Fibroblast of peridontal ligament (primary cell): Measurements from ENCODE around the gene GJB3.
A peak's percentile ranks its signal among the peaks of the same experiment; 100 is the strongest.
"Not testable (repeated sequence)": the region's sequence is repeated elsewhere in the genome, so short reads cannot be mapped to it uniquely, and the experiment has no call there.

Source experiments
- DNase-seq: peaks from one replicate; pipeline ENCODE4 v3.0.0-alpha.2; 2010; ENCODE audit errors: extremely low read depth

GJB3 gene

DNA sequence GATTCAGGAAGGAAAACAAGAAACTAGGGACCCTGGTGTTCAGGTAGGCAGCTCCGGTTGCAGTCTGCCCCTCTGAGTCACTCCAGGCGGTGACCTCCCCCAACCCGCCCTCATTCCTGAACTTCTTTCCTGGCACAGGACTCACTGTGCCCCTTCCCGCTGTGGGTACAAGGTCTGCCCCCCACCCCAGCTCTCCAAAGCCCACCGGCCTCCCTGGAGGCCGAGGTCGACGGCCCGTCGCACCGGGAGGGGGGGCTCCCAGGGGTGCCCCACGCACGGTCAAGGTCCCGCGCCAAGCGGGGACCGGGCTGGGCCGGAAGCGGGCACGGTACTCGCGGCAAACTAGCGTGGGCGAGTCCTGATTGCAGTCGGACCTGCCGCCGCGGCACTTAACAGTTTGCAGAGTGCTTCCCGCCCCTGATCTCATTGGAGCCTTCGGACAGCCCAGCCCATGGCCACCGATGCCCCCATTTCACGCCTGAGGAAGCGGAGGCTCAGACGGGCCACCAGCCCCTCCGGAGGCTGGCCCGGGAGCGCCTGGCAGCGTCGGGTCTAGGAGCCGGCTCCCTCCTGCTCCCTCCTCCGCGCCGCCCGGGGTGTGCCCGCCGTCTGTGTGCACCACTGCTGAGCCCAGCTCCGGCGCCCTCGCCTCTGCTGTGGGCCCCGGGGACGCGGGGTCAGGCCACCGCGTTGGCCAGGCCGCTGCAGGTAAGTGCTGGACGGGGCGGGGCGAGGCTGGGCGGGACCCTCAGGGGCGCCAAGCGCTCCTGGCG is at the start of gene GJB3:
GJB3 (plus strand) TSS at position 144 of the 773 bp plus-strand sequence. CDS start 3,549 bp downstream, outside the sequence.
- no peak for DNase-seq

DNA sequence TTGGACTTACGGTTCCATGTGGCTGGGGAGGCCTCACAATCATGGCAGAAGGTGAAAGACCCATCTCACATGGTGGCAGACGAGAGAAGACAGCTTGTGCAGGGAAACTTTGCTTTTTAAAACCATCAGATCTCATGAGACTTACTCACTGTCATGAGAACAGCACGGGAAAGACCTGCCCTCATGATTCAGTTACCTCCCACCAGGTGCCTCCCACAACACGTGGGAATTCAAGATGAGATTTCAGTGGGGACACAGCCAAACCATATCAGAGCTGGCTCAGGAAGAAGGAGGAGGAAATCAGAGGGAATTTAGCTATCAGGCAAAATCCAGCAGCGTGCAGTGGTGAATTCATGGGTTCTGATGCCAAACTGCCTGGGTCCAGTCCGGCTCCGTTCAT is 48.2 kb upstream of the GJB3 start:
- DNase-seq: not testable (repeated sequence)

DNA sequence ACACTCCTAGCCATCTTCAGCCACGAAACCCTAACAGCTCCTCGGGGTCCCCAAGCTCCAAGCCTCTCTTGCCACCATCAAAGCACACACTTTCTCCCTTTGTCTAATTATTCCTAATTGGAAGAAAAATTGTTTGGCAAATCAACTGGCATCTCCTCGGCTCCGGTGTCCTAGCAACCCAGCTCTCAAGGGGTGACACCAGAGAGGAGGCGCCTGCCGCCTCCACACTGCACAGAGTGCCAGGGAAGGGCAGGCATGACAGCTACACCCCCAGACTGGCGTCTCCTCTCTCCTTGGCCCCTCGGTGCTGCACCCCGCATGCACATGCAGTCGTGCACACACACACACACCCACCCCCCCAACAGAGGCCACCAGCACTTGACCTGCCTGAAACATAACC is 44.3 kb upstream of the GJB3 start:
- DNase-seq: no peak

DNA sequence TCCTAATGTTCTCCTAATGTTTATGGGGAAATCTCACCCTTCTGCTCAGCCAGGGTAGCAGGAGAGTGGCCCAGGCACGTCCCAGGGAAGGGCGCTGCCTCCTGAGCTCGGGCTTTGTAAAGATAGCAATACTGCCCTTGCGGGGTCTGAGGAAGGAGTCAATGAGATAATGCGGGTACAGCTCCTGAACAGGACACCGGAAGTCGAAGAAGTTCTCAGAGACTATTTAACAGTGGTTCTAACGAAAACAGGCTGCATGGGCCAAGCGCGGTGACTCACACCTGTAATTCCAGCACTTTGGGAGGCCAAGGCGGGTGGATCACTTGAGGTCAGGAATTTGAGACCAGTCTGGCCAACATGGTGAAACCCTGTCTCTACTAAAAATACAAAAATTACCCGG is 43.8 kb upstream of the GJB3 start:
- not testable (repeated sequence) for DNase-seq

DNA sequence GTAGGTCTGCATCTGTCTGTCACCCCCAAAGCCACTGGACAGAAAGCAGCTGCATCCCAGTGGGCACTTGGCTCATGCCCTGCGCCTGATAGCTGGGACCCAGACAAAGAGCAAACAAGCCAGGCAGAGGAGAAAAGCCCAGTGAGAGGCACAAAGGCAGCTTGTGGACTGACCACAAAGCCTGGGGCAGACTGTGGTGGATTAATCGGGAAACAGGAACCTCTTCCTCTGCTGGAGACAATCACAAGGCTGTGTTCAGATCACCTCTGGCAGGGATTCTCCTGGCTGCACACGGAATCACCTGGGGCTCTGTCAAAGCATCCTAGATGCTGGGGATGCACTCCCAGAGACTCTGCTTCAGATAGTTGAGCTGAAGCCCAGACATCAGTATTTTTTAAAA is 41.4 kb upstream of the GJB3 start:
- no peak for DNase-seq

DNA sequence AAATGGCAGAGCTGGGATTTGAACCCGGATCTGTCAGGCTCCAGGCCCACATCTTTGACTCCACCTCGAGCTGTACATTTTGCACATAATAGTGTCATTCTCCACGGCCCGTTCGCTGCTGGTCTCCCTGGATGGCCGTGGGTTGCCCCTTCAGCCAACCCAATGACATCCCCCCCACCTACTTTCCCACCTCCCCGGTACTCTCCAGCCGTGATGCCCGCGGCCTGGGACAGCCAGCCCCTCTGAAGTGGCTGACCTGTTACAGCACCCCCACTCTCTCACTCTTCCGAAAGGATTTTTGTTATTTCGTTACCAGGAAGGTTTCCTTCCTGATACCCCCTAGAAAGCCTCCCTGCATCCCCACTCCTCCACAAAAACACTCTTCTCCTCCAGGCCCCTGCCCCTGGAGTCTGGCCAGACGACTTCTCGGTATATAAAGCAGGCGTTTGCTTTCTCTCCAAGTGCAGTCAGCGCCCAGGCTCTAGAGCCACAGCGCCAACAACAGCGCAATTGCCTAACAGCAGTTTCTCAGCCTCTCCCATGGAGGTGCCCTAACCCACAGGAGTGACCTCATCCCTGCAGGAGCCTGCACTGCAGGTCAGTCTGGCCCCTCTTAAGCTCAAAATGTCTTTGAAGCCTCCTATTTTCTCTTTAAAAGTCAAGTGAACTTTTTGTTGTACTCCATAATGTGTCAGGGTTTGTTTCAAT is 40.7 kb upstream of the GJB3 start:
- DNase-seq: no peak

DNA sequence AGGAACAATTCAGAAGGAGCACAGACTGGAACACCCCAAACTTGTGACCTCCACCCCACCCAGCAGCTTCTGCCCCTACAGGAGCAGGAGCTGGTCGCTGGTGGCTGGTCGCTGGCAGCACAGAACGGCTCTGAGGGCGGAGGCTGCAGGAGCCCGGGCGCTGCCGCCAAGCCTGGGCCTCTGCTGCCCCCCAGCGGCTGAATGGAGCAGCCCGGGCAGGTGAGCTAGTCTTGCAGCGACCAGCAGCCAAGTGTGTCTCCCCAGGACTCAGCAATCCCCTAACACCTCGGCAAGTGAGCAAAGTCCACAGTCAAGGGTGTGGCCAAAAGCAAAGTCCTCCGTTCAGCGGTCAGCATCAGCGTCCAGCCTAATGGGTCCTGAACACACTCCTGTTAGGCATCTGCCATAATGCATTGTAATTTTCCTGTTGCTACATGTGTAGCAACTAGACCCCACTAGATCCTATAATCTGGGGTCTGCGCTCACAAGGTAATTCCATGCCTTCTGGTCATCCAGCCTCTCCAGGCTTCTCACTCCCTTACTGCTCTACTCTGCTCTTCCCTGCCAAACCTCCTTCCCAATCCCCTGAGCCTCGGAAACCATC is 38.2 kb upstream of the GJB3 start:
- peak; percentile 43 for DNase-seq

DNA sequence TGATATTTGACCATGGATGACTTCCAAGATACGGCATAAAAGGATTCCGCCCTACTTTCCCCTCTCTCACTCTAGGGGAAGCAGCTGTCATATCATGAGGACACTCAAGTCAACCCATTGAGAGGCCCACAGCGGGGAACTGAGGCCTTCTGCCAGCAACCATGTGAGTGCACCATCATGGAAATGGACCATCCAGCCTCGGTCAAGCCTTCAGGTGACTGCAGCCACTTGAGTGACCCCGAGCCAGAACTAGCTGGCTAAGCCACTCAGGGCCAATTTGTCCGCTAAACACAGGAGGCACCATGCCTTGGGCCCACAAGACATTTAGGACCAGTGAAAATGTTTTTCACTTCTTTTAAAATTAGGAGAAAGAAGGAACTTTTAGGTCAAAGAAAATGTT is 37.2 kb upstream of the GJB3 start:
- no peak for DNase-seq

DNA sequence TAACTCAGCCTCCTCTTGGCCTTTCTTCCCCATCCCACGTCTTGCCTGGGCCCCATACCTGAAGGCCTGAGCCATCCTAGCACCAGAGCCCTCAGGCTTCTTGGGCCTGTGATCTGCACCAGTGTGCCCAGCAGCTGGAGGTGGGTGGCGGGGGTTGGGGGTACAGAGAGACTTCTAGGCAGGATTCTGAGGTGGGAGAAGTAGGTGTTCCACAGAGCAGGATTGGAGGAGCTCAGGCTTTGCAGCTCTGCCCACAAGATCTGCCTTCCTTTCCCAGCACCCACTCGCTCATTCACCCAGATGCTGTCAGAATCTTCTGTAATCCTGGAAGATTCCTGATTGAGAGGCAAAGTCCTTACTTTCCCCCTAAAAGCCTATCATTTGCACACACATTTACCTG is 36.2 kb upstream of the GJB3 start:
- DNase-seq: no peak

DNA sequence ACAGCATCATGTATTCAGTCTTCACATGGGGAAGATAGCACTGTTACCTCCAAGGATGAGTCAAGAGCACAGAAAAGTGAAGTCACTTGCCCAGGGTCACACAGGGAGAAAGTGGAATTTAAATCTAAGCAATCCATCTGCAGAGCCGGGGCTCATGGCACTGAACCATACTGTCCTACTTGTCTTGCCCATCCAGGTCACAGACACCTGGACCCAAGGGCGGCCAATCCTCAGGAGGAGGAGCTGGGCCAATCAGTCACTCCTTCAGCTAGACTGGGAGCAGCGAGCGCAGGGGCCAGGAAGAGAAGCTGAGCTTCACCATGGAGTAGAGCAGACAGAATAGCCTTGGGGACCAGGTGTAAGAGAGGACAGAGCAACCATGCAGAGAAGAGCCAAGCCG is 35.3 kb upstream of the GJB3 start:
- no peak for DNase-seq

DNA sequence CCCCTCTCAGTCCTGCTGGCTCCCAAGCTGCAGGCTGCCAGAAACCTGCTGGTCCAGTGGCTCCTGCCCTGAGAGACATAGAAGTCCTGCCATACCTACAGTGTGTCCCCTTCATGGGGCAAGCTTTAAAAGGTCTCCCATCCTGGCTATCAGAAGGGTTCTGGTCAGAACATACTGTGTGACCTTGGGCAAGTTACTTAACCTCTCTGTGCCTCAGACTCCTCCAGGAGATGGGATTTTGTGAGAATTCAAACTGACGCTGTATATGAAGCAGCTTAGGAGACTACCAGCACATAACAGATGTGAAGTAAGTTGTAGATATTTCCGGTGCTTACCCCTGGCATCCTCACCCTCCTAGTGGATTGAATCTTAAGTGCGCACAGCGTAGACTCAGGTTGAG is 34.9 kb upstream of the GJB3 start:
- DNase-seq: no peak

DNA sequence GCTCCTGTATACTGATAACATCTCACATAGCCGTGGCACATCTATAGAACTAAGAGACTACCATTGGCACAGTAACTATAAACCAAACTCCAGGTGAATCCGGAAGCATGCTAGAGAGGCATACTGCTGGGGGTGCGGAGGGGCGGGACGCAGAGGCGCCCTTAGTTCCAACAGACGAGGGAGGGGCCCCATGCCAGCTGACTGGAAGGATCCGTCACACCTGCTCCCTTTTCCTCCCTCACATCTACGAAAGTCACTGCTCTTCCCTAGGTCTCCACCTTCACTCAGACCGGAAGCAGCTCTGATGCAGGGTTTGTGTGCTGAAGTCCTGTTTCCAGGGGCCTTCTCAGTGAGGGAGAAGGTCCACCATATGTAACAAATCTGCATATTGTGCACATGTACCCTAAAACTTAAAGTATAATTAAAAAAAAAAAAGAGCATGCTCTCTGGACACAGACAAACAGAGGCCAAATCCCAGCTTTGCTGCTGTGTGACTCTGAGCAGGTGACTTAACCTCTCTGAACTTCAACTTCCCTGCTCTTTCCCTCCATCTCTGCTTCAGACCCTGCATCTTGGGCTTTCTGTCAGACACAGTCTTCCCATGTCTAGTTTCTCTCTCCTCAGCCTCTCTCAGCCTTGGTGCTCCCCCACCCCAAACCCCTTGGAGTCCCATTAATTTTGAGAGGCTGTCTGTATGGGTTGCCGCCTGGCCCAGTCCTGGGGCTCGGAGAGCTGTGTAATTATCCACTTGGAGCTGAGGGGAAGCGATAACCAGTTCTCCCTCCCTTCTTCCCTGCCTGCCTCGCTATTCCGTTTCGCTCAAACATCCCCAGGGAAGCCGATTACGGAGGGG is 34.0 kb upstream of the GJB3 start:
- DNase-seq: no peak

DNA sequence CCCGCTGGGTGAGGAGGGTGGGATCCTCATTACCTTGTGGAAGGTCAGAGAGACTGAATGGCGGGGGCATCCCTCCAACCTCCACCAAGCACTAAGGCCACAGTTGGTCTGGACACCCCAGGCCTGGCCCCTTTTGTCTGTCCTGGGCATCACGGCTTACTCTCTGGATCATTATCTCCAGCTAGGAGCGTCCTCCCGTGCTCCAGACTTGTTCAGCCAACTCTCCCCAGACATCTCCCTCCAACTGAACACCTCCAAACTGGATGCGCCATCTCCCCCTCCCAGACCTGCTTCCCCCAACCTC is 33.4 kb upstream of the GJB3 start:
- DNase-seq: no peak

DNA sequence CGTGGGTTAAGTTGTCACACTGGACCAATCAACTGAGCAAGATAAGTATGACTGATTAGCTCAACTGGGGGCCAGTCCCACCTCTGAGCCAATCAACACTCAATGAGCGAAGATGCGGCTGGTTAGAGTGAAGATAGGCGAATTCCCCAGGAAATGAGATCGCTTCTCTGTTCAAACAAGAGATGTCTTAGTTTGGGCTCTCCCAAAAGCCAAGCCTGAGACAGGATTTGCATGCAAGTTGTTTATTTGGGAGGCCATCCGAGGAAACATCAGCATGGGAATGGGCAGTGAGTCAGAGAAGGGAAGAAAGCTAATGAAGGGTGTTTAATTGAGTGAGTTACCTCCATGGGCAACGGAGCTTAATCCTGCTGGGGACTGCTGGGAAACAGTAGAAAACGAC is 31.0 kb upstream of the GJB3 start:
- DNase-seq: no peak

DNA sequence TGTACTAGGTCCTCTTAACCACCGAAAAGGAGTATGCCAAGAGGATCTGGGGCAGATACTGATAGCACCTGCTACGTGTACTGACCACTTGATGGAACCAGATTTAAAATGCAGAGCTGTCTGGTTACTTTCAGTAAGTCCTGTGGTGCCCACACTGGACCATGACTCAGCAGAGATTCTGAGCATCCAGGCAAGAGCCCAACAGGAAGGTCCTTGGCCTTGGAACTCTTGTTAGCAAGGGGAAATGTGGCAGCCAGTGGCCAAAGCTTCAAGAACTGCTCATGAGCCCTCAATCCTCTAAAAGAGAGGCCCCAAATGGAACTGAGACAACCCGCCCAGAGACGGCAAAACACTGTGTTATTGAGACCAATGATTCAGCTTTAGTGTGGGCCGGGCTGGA is 30.4 kb upstream of the GJB3 start:
- DNase-seq: no peak

DNA sequence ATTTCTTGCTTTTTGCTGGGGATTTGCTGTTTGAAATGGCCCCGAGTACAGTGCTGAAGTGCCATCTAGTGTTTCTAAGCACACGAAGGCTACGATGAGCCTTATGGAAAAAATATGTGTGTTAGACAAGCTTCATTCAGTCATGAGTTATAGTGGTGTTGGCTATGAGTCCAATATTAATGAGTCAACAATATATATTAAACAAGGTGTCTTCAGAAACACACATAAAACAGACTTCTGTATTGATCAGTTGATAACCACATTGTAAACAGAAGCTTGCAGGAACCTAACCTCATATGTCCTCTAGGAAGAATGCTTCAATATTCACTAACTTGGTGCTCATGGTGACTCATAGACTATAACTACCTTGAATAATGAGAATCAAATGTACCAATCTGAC is 27.9 kb upstream of the GJB3 start:
- no peak for DNase-seq

DNA sequence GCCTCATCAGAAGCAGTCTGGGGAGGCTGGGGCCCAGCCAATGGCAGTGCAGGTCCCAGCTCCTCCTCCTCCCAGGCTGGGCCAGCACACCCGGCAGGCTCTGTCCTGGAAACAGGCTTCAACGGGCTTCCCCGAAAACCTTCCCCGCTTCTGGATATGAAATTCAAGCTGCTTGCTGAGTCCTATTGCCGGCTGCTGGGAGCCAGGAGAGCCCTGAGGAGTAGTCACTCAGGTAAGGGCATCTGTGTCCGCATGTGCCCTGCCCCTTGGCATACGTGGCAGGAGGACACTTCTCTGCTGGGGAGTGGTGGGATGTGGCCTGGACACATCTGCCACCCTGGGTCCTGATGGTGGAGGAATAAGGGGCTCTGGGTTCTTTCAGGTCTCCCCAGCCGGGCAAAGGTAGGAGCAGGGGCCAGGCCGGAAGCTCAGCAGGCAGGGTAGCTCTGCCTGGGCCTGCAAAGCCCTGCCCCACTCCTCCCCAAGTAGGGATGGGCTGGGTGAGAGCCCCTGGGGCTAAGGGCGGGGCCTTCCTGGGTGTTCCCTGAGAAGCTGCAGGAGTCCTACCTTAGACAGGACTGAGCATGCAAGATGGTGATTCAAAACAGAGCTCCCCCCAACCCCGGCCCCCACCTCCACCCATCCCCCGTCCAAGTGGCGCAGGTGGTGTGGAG is 25.9 kb upstream of the GJB3 start, which contains the start of gene GJB5:
GJB5 (plus strand) TSS at position 84 of the 674 bp plus-strand sequence. CDS start 2,284 bp downstream, outside the sequence.
- no peak for DNase-seq

DNA sequence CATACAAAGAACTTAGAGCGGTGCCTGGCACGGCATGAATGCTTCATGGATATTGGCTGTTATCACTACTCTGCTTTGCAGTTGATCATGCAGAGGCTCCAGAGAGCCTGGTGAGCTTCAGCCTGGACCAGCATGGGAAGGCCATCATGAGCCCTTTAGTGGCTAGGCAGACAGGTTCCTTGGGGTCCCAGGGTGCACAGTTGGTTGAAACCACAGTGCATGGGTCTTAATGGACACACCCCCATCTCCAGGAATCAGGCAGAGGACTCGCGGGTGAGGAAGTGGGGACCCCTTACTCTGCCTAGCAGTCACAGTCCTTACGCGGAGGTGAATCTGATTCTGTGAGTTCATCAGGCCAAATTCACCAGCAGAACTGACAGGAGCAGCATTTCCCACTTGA is 25.1 kb upstream of the GJB3 start:
- no peak for DNase-seq

DNA sequence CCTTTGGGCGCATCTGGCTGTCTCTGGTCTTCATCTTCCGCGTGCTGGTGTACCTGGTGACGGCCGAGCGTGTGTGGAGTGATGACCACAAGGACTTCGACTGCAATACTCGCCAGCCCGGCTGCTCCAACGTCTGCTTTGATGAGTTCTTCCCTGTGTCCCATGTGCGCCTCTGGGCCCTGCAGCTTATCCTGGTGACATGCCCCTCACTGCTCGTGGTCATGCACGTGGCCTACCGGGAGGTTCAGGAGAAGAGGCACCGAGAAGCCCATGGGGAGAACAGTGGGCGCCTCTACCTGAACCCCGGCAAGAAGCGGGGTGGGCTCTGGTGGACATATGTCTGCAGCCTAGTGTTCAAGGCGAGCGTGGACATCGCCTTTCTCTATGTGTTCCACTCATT is 23.6 kb upstream of the GJB3 start:
- no peak for DNase-seq

DNA sequence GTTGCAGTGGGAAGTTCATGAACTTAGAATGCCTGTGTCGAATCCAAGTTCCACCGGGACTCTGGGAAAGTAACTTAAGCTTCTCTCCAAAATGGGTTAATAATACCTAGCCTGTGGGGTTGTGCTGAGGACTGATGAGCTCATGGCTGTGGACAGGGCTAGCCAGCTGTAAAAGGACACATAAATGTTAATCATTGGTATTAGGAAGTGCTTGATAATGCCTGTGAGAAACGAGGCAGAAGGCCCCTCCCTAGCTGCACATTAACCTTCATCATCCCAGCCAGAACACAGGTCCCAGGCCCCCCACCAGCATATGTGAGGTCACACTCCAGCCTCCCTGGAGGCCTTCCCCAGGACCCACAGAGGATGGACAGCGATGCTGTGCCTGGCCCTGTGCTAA is 22.3 kb upstream of the GJB3 start:
- DNase-seq: no peak

DNA sequence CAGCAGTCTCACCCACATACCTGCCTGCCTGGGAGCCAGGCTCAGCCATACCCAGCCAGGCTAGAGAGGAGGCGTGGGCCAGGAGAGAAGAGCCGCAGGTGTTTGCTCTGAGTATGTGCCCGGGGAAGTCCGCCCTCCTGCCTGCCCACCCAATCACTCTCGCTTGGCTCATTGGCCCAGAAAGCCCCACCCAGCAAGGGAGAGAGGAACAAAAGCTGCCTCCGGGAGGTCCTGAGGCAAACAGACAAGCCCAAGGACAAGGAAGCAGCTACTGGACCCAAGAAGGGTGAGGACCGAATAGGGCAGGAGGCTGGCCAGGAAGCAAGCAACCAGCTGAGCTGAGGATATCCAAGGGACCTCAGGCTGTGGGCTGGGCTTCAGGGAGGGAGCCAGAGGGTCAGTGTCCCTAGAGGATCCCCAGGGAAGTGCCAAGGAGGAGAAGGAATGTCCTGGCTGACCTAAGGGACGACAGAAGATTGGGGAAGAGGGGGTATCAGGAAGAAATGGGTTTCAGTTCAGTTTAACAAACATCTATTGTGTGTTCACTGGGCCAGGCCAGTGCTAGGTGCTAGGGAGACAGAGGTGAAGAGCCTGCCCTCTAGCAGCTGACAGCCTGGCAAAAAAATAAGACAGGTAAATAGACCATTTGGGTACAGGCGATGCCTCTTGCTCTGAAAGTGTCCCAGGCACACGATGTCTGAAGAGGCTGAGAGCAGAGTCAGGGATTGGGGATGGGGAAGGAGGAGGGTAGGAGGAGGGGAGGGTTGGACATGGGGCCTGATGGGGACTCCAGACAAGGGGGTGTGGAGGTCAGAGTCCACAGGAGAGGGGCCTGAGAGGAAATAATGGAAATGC is 21.3 kb upstream of the GJB3 start, which contains the start of gene GJB4:
GJB4 (plus strand) TSS at position 238 of the 855 bp plus-strand sequence. CDS start 1,515 bp downstream, outside the sequence.
- DNase-seq: no peak
